GM03348 (cell line): Measurements from ENCODE around the gene PCDHB9.

Source experiments
- DNase-seq: peaks from one replicate; pipeline ENCODE4 v3.0.0; 2012; ENCODE audit warnings: low spot score

The PCDHB9 gene

DNA sequence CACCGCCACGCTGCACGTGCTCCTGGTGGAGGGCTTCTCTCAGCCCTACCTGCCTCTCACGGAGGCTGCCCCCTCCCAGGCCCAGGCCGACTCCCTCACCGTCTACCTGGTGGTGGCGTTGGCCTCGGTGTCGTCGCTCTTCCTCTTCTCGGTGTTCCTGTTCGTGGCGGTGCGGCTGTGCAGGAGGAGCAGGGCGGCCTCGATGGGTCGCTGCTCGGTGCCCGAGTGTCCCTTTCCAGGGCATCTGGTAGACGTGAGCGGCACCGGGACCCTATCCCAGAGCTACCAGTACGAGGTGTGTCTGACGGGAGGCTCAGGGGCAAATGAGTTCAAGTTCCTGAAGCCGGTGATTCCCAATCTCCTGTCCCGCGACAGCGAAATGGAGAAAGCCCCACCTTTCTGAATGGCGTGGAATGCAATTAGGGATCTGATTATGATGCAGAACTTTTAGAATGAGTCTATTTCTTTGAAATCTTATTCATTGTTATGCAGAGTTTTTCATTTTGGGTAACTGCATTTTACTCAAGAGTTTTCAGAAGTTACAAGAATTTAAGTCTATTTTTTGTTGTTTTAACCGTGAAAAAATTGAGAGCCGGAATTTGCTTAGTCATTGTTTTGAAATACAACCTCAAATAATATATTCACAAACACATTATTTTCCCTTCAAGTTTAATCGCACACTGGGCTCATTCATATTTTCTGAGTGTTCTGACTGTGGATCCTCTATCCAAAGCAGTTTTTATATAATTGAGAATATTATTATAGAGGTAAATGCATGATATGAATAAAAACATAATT is 49.8 kb downstream of the PCDHB9 start:
- no peak for DNase-seq
